GM20431 (cell line): ENCODE results near the gene KCNE4.

ENCODE experiments used
- in situ Hi-C: fragments of 300-500 bp; cut with MseI, MboI; formaldehyde crosslinking; loops from one replicate; pipeline ENCODE4 v1.15.0; 2020; ENCODE audit warnings: low sequenced_read_pairs; ENCODE audit not compliant: unreplicated experiment

The KCNE4 gene

DNA sequence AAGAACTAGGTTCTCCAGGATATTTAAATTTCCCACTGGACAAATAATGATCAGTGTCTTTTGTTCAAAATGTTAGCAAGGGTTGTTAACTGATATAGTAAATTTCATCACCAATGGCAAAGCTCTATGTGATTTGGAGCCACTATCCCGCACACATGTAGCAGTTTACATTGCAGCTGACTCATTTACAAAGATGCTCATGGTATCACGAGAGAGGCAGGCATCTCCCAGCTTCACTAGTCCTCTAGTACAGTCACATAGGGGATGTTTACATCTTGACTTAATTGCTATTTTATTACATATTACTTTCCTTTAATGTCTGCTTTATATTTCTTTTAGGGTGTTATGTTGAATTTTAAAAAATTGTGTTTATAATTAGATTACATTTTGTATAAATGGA is 30.7 kb downstream of the KCNE4 start:
- in situ Hi-C loops: no loop called here

DNA sequence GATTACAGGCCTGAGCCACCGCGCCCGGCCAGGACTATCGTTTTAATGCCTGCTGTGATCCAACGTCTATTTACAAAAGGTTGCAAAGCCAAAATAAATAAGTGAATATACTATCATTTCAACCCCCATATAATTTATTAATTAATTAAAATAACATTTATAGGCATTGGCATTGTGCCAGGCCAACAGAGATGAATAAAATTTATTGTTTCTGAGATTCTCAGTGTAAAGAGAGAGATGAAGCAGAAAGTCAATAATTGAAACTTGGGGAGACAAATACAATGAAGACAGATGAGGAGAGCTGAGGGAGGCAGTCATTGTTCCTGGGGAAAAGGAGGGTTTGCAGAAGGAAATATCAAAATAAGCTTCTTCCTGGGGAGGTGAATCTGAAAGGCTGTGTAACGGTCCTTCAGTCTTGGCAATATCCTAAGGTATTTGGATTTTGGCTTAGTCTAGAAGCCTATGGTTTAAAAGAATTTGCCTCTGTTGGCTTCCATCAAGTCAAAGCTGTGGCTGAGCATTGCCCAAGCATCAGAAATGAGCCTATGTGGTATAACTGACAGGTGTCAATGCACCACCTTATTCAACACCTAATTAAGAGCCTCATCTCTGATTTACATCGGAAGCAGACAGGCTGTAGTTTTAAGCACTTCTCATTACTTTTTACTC is 31.5 kb downstream of the KCNE4 start:
- in situ Hi-C loops: no loop called here

DNA sequence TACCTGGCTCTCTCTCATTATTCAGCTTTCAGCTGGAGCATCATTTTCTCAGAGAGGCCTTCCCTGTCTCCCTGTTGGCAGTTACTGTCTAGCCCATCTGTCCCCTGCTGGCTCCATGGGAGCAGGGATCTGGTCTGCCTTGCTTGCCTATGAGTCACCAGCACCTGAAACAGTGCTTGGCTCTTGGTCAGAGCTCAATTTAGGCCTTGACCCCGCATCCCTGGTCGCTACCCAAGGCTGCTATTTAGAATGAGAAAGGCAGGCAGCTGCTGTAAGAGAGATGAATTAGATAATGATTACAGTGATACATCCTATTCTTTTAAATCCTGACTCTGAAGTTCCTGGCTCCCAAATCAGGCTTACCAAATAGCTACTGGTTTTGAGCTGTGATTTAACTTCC is 32.9 kb downstream of the KCNE4 start:
- in situ Hi-C loops: no loop called here

DNA sequence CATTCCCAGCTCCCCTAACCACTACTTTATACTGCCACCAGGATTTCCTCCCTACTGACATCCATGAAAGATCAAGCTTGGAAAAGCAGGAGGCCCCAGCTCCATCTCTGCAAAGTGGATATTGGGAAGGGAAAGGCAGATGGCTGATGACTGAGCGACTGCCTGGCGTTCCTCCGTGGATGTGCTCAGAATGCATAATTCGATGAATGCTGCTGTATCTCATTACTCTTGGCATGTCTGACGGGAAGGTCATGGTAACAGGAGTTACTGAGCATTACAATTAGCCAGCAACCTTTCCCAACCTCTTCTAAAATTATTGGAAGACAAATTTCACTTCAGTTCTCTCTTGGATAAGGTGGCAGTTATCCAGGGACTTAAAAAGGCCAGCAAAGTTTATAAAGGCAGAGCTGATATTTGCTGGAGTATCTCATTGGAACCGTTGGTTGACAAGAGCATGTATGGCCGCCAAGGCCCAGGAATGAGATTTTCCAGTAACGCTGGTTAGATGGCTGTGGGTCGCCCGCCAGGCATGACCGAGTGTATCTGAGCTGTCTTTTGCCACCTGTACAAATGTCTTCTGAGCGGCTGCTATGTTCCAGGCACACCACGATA is 34.5 kb downstream of the KCNE4 start:
- in situ Hi-C loops: no loop called here

DNA sequence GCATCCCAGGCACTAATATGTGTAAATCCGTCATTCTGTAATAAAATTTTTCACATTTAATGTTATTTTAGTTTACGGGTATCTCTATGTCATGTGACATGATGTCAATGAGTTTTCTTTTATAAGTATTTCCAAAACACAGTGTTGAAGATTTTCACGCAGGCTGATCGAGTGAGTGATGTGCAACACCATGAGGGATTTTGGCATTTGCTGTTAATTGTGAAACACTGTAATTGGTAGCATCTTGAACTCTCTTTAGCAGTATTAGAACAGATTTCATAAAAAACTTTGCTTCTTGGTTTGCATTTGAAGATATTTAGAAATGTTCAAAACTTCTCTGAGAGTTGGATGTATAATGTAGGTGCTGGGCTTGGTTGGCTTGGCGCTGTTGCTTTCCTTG is 35.5 kb downstream of the KCNE4 start:
- in situ Hi-C loops: no loop called here

DNA sequence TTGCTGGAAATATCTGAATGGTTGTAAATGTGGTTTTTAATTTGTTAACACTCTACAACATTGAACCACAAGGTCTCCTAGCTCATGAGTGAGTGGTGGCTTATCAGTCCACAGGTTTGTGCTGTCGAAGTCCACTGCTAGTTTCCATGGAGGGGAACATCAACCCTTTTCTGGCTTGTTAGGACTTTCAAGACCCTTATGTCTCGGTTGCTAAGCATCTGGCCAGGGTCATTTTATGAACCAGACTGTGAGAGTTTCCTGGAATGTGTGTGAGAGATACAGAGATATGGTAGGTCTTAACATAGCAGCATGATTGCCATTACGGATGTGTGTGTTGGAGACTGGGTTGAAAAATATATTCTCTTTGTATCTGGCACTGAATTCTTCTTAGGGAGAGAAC is 36.9 kb downstream of the KCNE4 start:
- in situ Hi-C loops: no loop called here

DNA sequence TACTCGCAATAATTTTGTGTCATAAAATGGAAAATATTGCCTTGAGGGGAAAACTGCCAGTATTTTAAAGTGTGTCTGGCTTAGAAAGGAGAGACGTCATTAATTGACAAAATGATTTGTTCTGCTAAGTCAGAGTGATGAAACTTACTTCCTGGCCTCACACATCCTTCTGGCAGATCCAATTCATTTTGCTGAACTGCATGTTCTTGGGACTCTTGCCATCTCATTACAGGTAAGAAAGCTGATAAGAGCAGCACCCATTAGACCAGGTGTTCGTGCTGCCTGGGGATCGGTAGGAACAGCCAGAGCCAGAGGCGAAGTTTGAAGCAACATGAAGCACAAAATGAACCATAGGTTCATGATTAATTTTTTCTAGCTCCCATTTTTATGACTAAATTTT is 38.0 kb downstream of the KCNE4 start:
- in situ Hi-C loops: no loop called here

DNA sequence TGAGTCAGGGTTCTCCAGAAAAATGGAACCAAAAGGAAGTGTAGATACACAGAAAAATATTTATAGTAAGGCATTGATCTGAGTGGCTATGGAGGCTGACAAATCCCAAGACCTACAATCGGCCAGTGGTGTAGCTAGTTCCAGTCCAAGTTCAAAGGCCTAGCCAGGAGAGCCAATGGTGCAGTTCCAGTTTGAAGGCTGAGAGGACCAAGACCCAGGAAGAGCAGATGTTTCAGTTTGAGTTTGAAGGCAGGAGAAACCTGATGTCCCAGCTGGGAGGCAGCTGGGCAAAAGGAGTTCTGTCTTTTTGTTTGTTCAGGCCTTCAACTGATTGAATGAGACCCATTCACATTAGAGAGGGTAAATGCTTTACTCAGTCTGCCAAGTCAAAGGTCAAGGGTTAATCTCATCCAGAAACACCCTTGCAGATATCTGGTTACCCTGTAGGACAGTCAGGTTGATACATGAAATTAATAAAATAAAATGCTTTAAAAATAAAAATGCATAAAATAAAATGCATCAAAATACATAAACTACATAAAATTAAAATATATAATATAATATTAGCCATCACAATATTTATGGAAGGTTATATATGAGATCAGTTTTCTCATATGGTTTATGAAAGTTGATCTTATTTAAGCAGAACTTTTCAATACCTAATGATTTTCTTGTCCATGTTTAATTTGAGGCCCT is 38.7 kb downstream of the KCNE4 start:
- in situ Hi-C loops: no loop called here

DNA sequence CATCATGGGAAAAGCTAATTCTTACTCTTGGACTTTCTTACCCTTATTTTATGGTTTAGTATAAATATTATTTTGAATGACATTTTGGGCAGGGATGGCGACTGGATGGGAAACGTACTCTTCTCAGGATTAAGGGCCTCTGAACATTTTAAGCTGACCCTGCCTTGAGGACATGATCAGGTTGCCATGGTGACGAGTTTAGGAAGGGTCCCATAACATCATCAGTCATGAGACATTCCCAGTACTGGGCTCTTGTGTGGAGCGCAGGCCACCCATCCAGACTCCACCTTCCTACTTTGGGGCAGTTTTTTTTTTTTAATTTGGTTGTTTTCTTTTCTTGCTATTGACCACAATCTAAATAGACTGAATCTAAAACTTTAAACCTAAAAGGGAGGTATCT is 40.7 kb downstream of the KCNE4 start:
- in situ Hi-C loops: no loop called here

DNA sequence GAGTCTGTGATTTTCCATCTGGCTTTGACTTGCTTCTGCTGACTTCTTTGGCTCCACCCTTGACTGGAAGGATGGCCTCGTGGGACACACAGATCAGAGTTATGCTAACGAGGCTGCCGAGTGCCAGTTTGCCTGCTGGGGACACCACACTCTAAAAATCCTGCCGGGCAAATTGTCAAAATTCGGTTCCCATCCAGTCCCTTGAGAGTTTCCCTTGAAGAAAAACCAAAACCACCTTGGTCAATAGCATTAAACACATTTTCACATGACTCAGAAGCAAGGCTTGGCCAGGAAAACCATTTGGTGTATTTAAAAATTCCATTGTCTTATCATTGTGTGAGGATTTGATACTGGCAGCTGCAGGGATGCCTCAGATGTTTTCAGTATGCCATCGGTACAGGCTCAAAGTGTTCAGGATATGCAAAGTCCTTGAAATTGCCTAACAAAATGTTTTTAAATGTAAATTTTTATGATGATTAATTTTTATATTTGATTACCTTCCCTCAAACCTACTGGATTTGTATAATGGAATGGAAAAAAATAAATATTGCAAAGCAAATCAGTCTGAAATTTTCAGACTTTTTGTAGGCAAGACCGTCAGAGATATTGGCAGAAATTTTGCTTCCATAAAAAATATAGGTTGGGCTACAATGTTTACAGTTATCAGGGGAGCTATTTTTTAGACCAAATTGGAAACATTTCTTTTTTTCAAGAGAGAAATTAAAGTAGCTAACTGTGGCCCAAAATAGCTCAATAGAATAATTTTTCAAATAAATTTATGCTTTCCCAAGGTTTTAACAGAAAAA is 41.6 kb downstream of the KCNE4 start:
- in situ Hi-C loops: no loop called here

DNA sequence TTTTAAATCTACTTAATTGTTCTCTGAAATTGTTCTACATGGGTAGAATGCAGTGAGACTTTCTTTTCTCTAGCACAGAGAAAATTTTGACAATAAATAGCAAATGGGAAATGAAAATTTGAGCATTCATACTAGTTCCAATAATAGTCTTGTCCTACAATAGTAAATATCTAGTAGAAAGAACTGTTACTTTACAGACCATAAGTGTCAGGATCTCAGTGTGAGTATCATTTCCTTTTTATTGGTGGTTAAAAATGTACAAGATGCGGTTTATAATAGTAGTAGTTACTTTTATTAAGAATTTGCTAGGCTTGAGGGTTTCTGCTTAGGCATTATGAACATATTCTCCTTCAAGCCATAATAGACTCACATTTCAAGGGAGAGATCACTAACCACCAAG is 43.2 kb downstream of the KCNE4 start:
- in situ Hi-C loops: no loop called here

DNA sequence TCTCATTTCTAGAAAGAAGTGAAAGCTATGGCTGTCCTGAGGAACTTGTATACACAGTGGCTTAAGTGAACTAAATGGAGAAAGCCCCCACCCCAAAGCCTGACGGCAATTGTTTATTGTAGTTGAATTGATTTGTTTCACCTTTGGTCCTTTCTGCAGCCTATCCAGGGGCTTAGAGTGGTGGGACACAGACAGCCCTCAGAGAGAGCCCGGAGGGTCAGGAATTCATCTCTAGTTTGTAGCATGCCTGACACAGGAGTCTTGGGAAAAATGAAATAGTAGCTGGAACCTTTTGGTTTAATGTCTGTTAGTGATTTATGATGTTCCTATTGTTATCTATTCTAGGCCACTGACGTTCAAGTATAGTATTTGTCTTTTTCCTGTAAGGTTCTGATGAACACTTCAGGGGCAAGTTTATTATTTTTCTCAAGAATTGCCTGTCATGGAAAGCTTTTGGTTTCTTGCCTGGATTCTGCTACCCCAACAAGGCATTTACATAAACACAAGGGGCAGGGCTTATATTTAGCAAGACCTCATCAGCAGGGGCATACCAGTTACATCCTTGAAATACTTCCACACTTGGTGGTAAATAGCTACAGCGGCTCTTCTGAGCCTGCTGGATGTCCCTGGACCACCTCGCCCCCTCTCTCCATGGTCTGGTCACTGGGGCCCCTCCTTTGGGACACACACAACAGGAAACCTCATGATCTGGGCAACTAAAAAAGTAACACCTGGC is 44.4 kb downstream of the KCNE4 start:
- in situ Hi-C loops: no loop called here

DNA sequence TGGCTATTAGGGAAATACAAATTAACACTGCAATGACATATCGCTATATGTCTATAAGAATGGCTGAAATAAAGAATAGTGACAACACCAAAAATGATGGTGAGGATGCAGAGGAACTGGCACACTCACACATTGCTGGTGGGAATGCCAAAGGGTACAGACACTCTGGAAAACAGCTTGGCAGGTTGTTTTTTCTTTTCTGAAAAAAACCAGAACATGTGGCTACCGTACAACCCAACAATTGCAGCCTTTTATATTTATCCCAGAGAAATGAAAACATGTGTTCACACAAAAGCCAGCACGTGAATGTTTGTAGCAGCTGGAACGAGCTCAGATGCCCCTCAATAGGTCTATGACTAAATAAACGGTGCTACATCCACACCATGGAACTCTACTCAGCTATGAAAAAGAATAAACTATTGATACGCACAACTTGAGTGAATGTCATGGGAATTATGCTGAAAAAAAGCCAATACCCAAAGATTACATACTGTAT is 45.9 kb downstream of the KCNE4 start:
- in situ Hi-C loops: no loop called here

DNA sequence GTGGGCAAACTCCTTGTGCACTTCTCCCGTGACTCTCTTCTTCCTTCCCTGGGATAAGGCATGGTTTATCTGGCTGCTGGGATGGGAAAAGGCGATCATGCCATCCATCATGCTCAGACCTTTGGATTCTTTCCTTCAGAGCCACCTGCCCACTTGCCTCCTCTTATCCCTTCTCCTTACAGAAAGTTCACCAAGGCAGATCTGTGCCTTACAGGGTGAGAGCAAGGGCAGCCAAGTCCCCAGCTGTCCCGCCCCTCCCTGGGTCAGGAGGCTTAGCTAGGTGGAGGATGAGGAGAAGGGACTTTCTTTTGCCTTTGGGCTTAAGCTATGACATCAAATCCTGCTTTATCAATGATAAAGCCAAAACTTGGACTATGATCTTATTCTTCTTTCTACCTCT is 47.6 kb downstream of the KCNE4 start:
- in situ Hi-C loops: no loop called here

DNA sequence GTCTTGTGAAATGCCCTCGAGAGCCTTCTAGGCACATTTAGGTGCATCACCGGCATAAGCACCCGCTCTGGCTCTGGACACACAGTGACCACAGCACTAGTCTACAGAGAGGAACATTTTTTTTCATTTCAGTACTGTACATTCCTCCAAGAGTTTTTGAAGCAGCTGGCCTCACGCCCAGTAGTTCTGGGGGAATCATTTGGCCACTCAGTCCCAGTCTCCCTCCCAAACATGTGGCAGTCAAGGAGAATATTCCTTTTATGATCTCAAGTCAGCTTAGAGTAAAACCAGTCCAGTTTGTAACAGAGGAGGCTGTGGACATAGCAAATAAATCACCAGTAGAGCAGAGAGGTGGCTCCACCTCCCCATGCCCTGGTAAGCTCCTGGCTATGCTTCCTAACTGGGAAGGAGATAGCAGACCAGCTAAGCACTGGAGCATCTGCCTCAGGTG is 48.1 kb downstream of the KCNE4 start:
- in situ Hi-C loops: no loop called here

DNA sequence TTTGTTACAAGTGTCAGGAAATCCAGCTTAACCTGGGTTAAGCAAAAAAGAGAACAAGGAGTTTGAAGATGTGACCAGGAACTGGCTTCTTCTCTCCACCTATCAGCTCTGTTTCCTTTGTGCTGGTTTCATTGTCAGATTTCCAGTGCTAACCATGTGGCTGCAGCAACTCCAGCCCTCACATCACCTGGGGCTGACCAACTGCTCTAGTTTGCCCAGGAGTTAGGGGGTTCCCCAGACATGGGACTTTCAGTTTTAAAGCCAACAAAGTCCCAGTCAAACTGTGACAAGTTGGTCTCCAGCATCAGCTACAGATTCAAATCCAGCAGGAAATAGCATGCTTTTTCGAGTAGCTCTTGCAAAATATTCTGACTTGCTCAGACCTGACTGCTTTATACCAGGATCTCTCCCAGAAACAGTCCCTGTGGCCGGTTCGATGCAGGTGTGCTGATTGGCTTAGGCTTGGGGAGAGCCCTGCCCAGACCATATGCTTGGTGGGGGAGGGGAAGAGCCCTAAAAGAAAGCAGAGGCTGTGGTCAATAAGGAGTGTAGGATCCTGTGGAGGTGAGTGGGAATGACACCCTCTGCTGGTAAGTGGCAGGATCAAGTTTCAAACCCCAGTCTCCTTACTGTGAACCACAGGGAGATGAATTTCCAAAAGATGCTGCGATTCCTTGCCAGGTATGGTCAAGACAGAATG is 49.5 kb downstream of the KCNE4 start:
- in situ Hi-C loops: no loop called here

DNA sequence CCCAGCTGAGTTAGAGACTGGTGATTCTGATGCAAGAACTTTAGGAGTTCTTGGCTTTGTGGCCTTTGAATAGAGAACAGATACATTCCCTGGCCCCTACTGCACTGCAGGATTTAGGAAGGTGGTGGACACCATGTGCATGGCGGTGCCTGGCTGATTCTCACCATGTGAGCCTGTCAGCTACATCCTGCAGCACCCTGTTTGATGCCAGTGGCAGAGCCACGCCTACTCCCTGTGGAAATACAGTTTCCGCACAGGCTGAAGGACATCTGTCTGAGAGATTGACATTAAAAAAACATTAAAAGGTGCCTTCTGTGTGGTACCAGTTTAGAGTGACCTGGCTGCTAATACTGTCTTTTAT is 50.0 kb downstream of the KCNE4 start:
- in situ Hi-C loops: no loop called here

DNA sequence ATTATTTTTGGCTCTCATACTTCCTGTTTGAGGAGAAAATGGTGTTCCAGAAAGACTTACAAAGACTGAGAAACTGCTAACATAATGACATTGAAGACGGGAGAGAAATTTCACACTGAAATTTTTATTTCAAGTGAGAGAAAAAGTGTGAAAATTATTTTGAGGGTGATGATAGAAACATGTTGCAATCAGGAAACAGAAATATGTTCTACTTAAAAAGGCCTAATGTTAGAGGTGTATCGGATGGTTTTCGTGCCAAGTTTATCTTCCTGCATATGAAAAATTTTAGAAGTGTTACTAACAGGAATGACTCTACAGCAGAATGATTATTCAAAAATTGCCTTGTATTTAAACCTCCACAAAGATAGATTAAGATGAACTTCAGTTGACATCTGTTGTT is 50.5 kb downstream of the KCNE4 start:
- in situ Hi-C loops: no loop called here

DNA sequence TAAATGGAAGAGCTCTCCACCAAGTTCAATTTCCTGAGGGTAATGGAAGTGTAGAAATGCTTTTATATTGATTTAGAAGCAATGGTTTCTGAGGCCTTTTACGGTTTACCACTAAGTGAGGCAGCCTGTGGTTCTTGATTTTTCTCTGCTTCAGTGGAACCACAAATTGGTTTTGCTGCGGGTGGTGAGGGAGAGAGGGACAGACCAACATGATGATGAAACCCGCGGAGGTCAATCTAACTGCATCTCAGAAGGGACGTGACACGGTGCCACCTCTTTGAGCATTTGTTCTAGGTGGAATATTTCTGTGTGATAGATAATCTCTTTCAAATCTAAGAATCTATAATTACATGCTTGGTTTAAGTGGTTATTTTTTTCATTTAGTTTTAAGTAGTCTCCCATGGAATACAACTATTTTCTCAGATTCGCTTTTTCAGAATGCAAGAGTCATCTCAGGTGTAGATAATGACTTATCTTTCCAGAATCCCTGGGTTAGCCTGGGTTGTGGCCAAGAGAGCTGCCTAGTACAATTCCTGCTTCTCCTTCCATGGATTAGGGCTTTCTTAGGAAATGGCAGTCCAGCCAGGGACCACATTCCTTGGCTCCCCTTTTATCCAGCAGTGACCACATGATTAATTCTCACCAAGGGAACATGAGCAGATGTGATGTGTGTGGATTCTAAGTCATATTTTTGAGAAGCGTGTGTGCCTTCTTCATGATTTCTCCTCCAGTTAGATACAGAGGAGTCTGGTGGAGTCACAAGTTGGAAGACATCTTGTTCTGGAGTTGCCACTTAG is 52.5 kb downstream of the KCNE4 start:
- in situ Hi-C loops: no loop called here
